ENCODE results near the gene RAB3B. TPM values are rescaled to one million over a fixed set of nuclear protein-coding genes. Genes with fewer than 3 reads are reported as not detected.

Gene RAB3B
- total and polyA plus RNA-seq, 9 of the 15 experiments (the other 6 are each of a cell fraction or from before 2014, with no cell fraction given): 0.07 to 0.47 (median 0.27) TPM

GRCh38 chr1:52033190-52034049 lies 42.9 kb upstream of the RAB3B start, which contains the start of gene KTI12 (continued):
- TF ChIP-seq MYNN (IDR thresholded peaks at IDR 0.05): peak; percentile 97
- TF ChIP-seq MYNN (CRISPR knock-in tag; IDR thresholded peaks at IDR 0.05): no peak
- no peak; the same call in 1 of the 2 replicates for TF ChIP-seq NFRKB (IDR thresholded peaks at IDR 0.05; ENCODE audit: low read depth)
- TF ChIP-seq PML (IDR thresholded peaks at IDR 0.05; ENCODE audit: low read length): peak; percentile 76; the same call in 1 of the 2 replicates
- peak; percentile 93 for TF ChIP-seq AFF4 (CRISPR knock-in tag; IDR thresholded peaks at IDR 0.05)
- no peak for TF ChIP-seq NR3C1 (CRISPR knock-in tag; IDR thresholded peaks at IDR 0.05)
- TF ChIP-seq, protein P1, sequence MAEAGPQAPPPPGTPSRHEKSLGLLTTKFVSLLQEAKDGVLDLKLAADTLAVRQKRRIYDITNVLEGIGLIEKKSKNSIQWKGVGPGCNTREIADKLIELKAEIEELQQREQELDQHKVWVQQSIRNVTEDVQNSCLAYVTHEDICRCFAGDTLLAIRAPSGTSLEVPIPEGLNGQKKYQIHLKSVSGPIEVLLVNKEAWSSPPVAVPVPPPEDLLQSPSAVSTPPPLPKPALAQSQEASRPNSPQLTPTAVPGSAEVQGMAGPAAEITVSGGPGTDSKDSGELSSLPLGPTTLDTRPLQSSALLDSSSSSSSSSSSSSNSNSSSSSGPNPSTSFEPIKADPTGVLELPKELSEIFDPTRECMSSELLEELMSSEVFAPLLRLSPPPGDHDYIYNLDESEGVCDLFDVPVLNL (CRISPR knock-in tag; IDR thresholded peaks at IDR 0.05; ENCODE audit: low read depth): peak; percentile 76; the same call in 1 of the 2 replicates
- peak; percentile 74 for TF ChIP-seq CHD2 (IDR thresholded peaks at IDR 0.05; ENCODE audit: low read depth, low read length)
- no peak for TF ChIP-seq CEBPB (tag; IDR thresholded peaks at IDR 0.05)
- peak; percentile 90 for TF ChIP-seq POLR2AphosphoS5 (IDR thresholded peaks at IDR 0.05; ENCODE audit: control insufficient read depth, insufficient read depth, low read depth, low read length)
- no peak for TF ChIP-seq ZNF174 (CRISPR knock-in tag; IDR thresholded peaks at IDR 0.05)
- TF ChIP-seq POLR2B (IDR thresholded peaks at IDR 0.05; ENCODE audit: low read depth, partially characterized antibody): peak; percentile 93
- TF ChIP-seq POLR2H (tag; IDR thresholded peaks at IDR 0.05; ENCODE audit: low read depth): 0 out of 2 replicates have a peak, but pooled peaks have one; percentile 71
- peak; percentile 93 for TF ChIP-seq SAP30 (IDR thresholded peaks at IDR 0.05; ENCODE audit: borderline replicate concordance, insufficient read depth, low read depth, low read length, poor library complexity, severe bottlenecking)
- 0 out of 4 replicates have a peak, but pooled peaks of 1 of the 2 experiments have one; percentile 80 for TF ChIP-seq TEAD1 (CRISPR knock-in tag; IDR thresholded peaks at IDR 0.05)
- TF ChIP-seq PATZ1 (CRISPR knock-in tag; IDR thresholded peaks at IDR 0.05; ENCODE audit: borderline replicate concordance): no peak
- TF ChIP-seq PHF8 (IDR thresholded peaks at IDR 0.05; ENCODE audit: borderline replicate concordance, low read length): peak; percentile 95; the same call in 1 of the 2 replicates
- TF ChIP-seq NCOA6 (IDR thresholded peaks at IDR 0.05): no peak
- TF ChIP-seq ZNF184 (CRISPR knock-in tag; IDR thresholded peaks at IDR 0.05): no peak
- no peak for TF ChIP-seq KAT2B (IDR thresholded peaks at IDR 0.05; ENCODE audit: low read depth, low read length)
- peak; percentile 96 for TF ChIP-seq SUPT5H (IDR thresholded peaks at IDR 0.05)
- TF ChIP-seq ILK (tag; IDR thresholded peaks at IDR 0.05; ENCODE audit: borderline replicate concordance, low read depth): no peak
